Psoas muscle (tissue), 8 donors: ENCODE results near the gene BCAP31. TPM values are rescaled to one million over a fixed set of nuclear protein-coding genes. Genes with fewer than 3 reads are reported as not detected.

Experiments
- ATAC-seq, 4 donors: fragments of 200-7000 bp; cut with Tn5 transposase; one replicate each; pipeline ENCODE4 v1.9.1; 2020; ENCODE audit warnings: moderate library complexity in 3 of 4, mild to moderate bottlenecking in 2 of 4
- DNase-seq, 2 donors: peaks; one replicate each; pipeline ENCODE4 v3.0.0-alpha.2; 2020
- H3K27ac ChIP-seq: fragments of 200-600 bp; one replicate; pipeline ENCODE4 v1.8.0; 2022
- H3K27me3 ChIP-seq, 3 donors: fragments of 200-600 bp in 1 of 3; one replicate each; pipeline versions ENCODE4 v1.6.1 to v1.8.0; 2013 to 2022; ENCODE audit warnings: low read length in 2 of 3, mild to moderate bottlenecking in 2 of 3, moderate library complexity in 1 of 3; ENCODE audit not compliant: insufficient read depth in 3 of 3
- H3K36me3 ChIP-seq, 2 donors: fragments of 200-600 bp in 1 of 2; one replicate each; pipeline versions ENCODE4 v1.6.1 to v1.8.0; 2013 to 2022; ENCODE audit warnings: low read depth in 1 of 2, mild to moderate bottlenecking in 1 of 2, moderate library complexity in 1 of 2; ENCODE audit not compliant: insufficient read depth in 1 of 2
- H3K4me1 ChIP-seq: fragments of 200-600 bp; one replicate; pipeline ENCODE4 v1.8.0; 2022
- H3K4me3 ChIP-seq: fragments of 200-600 bp; one replicate; pipeline ENCODE4 v1.8.0; 2022; ENCODE audit warnings: mild to moderate bottlenecking
- H3K9me3 ChIP-seq: fragments of 200-600 bp; one replicate; pipeline ENCODE4 v1.8.0; 2022
- WGBS, 3 donors: extraction: QIAGEN DNeasy Blood & Tissue Kit; methylation state at CpG; one replicate each; pipeline versions ENCODE4 v1.1.6 to v1.1.7; 2013; 5-methylcytosine and 5-hydroxymethylcytosine counted together
- intact Hi-C, 2 donors: fragments of 100-400 bp; cut with DNase I; formaldehyde crosslinking; loops; one replicate each; pipeline versions ENCODE4 v1.11.0 to v1.14.2; 2022
- polyA plus RNA-seq, 3 donors: library from polyadenylated mRNA; stranded (reverse); fragments of 200-250 nt; gene quantifications; one replicate each; pipeline ENCODE4 v1.2.3, GENCODE V29; 2013
- total RNA-seq, 4 donors: library from RNA; stranded (reverse); fragmentation: NEBNext Ultra II Directional in 2 of 4; extraction: Animal tissue kit (Norgen Biotek cat#: 25700) in 2 of 4; gene quantifications; one replicate each; pipeline versions ENCODE4 v1.2.1 to v1.2.4, GENCODE V29; 2021 to 2023
- TF ChIP-seq, protein P1 (sequence below): fragments of 200-600 bp; IDR thresholded peaks from one replicate; pipeline ENCODE4 v1.8.0; 2022; ENCODE audit warnings: antibody characterized with exemption
- donor health status: healthy with polysubstance abuse.
- donor health status: DM: no; HTN: no; CAD: no; lungs with moderate emphysema.
- donor health status: Bipolar disorder and iron deficiency.
- donor health status: healthy.
- donor health status: DM: yes; HTN: yes; CAD: no.
- donor health status: DM: no; HTN: no; CAD: no.
- donor health status: DM: no; HTN: no; CAD: no.
- donor health status: DM: yes; HTN: yes; CAD: no.

BCAP31 gene
- total and polyA plus RNA-seq, 7 donors, result 63.7 to 97.3 (median 66.0) TPM

DNA sequence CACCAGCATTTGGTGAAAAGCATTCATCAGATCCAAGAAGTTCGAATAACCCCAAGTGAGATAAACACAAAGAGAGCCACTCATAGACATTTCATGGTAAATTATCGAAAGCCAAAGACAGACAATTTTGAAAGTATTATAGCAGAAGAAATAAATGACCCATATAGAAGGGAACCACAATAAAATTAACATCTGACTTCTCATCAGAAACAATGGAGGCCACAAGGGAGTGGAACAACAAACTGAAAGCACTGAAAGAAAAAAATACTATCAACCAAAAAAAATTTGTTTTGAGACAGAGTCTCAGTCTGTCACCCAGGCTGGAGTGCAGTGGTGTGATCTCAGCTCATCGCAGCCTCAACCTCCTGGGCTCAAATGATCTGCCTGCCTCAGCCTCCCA lies 64.9 kb downstream of the BCAP31 start:
- no peak for ATAC-seq
- intact Hi-C loops, result no loop called here
- Histone ChIP-seq H3K4me1 (no peaks in the 10 kb centered on the region), H3K9me3 (peaks cover under 1% of the 10 kb centered on the region), H3K27me3 (peaks cover 0 to 33% (median 0%) of the 10 kb centered on the region in 3 donors), H3K27ac (no peak overlapping the region), H3K36me3 (no peaks in the 10 kb centered on the region), H3K4me3 (no peak overlapping the region)
- 76 to 94% (median 93%) methylated on average over 3 of the region's 3 CpGs for WGBS, 3 donors
- no peak for DNase-seq
- TF ChIP-seq, protein P1, sequence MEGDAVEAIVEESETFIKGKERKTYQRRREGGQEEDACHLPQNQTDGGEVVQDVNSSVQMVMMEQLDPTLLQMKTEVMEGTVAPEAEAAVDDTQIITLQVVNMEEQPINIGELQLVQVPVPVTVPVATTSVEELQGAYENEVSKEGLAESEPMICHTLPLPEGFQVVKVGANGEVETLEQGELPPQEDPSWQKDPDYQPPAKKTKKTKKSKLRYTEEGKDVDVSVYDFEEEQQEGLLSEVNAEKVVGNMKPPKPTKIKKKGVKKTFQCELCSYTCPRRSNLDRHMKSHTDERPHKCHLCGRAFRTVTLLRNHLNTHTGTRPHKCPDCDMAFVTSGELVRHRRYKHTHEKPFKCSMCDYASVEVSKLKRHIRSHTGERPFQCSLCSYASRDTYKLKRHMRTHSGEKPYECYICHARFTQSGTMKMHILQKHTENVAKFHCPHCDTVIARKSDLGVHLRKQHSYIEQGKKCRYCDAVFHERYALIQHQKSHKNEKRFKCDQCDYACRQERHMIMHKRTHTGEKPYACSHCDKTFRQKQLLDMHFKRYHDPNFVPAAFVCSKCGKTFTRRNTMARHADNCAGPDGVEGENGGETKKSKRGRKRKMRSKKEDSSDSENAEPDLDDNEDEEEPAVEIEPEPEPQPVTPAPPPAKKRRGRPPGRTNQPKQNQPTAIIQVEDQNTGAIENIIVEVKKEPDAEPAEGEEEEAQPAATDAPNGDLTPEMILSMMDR, result no peak

DNA sequence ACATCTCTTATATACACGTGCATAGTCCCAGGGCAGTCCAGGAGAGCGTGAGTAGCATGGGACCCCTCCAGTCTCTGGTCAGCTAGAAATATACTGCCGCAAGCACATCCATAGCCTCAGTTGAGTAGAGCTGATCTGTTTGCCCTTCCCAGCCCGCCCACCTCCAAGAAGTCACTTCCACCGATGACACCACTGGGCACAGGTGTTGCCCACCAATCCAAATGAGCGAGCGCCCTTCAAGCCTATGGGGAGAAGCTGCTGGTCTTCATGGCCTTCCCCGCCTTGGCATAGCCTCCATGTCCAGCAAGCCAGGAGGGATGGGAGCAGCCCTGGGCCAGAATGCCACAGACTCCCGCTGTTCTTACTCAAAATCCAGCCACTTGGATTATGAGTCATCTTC lies 67.0 kb downstream of the BCAP31 start:
- peaks cover 12% of the 10 kb centered on the region for H3K9me3 ChIP-seq
- peaks cover 0 to 21% (median 0%) of the 10 kb centered on the region in 3 donors for H3K27me3 ChIP-seq
- H3K36me3 ChIP-seq, result no peaks in the 10 kb centered on the region
- intact Hi-C loops, result no loop called here
- whole genome bisulfite sequencing, 3 donors, result 81 to 88% (median 82%) methylated on average over 9 of the region's 9 CpGs
- no peaks in the 10 kb centered on the region for H3K4me1 ChIP-seq
- no peak for DNase-seq
- no peak overlapping the region for H3K4me3 ChIP-seq
- no peak overlapping the region for H3K27ac ChIP-seq
- ATAC-seq, result no peak
- TF ChIP-seq, protein P1, result no peak

DNA sequence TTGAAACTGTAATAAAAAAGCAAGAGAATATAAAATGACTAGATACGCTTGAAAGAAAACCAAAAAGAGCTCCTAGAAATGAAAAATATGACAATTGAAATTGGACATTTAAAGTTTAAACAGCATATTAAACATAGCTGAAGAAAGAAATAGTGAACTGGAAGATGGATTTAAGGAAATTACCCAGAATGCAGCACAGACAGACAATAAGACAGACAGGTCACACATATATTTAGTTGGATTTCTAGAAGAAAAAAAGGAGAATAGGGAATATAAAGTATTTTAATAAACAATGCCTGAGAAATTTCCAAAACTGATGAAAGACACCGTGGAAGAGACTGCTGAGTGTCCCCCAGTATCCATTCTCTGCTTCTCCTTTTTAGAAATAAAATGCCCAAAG lies 70.6 kb downstream of the BCAP31 start:
- H3K27me3 ChIP-seq, result peaks cover 0 to 7% (median 0%) of the 10 kb centered on the region in 3 donors
- peaks cover 12% of the 10 kb centered on the region for H3K9me3 ChIP-seq
- no peak overlapping the region for H3K4me3 ChIP-seq
- H3K4me1 ChIP-seq, result no peaks in the 10 kb centered on the region
- DNase-seq (no peak), ATAC-seq (no peak)
- H3K36me3 ChIP-seq, result no peaks in the 10 kb centered on the region
- WGBS, 3 donors, result 83 to 92% (median 90%) methylated on average over 2 of the region's 2 CpGs
- intact Hi-C loops, result no loop called here
- TF ChIP-seq, protein P1, result no peak
- H3K27ac ChIP-seq, result no peak overlapping the region

DNA sequence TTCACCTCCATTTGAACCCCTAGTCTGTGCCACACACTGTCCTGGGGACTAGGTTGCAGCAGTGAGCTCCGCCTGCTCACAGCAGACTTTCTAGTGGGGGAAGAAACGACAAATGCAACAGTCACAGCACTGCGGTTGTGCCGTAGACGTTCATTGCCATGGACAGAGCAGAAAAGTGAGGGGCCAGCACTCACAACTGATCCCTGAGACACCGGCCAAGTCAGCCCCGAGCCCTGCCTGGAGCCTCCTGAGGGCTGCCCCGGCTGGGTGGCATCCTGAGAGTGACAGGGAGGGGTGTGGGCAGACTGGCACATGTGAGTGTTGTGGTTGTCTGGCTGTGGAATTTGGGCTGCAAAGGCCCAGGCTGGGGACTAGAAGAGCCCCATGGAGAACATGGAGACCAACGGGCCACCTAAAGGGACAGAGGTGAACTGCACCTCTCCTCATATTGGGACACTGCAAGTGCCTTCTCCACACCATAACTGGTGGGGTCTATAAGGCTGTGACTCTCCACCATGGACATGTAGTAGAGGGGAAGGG lies 72.6 kb downstream of the BCAP31 start:
- Histone ChIP-seq H3K4me1 (no peaks in the 10 kb centered on the region), H3K27me3 (peaks cover 0 to 25% (median 4%) of the 10 kb centered on the region in 3 donors), H3K4me3 (no peak overlapping the region), H3K27ac (no peak overlapping the region), H3K9me3 (peaks cover 12% of the 10 kb centered on the region), H3K36me3 (no peaks in the 10 kb centered on the region)
- WGBS, 3 donors, result 62 to 75% (median 67%) methylated on average over 5 to 9 of the region's 9 CpGs
- DNase-seq (peak in 1 of 2 donors; percentile 37), ATAC-seq (no peak)
- intact Hi-C loops, result no loop called here
- TF ChIP-seq, protein P1, result no peak

GRCh38 chrX:153650959-153651358 lies 73.2 kb downstream of the BCAP31 start:
- WGBS, 3 donors, result 78 to 92% (median 83%) methylated on average over 10 to 13 of the region's 13 CpGs
- no peak for DNase-seq

More at GRCh38 chrX:153650959-153651358, 73.2 kb downstream of the BCAP31 start:
- H3K27ac ChIP-seq, result no peak overlapping the region
- ATAC-seq, result no peak
- H3K4me1 ChIP-seq, result no peaks in the 10 kb centered on the region
- H3K27me3 ChIP-seq, result peaks cover 0 to 31% (median 6%) of the 10 kb centered on the region in 3 donors
- intact Hi-C loops, result no loop called here
- TF ChIP-seq, protein P1, result no peak
- H3K9me3 ChIP-seq, result peaks cover 12% of the 10 kb centered on the region
- H3K4me3 ChIP-seq, result no peak overlapping the region
- H3K36me3 ChIP-seq, result no peaks in the 10 kb centered on the region
